HG03354 (cell line): ENCODE measurements around the gene MACROD2.
"Not testable (repeated sequence)": the region's sequence is repeated elsewhere in the genome, so short reads cannot be mapped to it uniquely, and the experiment has no call there.

Experiments used
- ATAC-seq: cut with Tn5 transposase; IDR thresholded peaks from one replicate; pipeline ENCODE4 v1.9.1; 2021; ENCODE audit warnings: mild to moderate bottlenecking; ENCODE audit not compliant: unreplicated experiment, poor library complexity, severe bottlenecking

Gene MACROD2

DNA sequence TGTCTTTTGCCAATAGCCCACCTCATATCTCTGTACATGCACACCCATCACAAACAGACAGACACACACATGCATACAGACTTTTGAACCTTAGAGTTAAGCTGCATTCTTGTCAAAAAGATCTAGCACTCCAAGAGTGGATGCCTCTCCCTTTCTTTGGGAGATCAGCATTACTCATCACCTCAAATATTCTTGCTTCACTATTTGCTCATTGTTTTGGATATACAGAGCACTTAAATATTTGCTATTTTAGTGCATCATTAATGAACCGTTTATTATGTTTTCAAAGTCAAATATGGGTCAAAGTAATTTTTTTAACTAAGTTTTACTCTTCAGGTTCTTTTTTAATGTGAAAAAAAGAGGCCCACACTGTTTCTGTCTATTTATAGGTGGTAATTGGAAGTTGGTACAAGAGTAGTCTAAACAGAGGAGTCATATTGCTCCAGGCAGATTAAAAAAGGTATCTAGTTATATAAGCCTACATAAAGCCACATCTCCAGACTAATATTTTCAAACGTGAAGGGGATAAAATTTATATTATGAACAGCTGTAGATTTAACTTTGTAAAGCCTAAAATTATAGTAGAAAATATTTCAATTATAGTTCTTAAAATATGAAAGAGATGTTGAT is 239.5 kb downstream of the MACROD2 start:
- no peak for ATAC-seq

DNA sequence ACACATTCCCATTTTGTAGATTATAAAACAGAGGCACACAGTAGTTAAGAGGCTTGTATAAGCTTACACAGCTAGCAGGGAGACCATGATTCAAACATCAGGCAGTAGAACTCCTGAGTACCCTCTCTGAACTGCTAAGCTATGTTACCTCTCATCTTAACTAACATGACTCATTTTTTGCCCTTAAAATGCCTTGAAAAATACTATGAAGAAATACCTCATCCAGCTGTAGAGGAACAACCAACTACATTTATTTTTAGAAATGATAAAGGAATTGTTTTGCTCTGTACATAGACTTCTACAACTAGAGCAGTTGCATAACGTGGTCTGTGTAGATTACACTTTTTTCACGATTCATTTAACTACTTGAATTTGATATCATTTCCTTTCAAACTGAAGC is 240.0 kb downstream of the MACROD2 start:
- ATAC-seq = no peak

DNA sequence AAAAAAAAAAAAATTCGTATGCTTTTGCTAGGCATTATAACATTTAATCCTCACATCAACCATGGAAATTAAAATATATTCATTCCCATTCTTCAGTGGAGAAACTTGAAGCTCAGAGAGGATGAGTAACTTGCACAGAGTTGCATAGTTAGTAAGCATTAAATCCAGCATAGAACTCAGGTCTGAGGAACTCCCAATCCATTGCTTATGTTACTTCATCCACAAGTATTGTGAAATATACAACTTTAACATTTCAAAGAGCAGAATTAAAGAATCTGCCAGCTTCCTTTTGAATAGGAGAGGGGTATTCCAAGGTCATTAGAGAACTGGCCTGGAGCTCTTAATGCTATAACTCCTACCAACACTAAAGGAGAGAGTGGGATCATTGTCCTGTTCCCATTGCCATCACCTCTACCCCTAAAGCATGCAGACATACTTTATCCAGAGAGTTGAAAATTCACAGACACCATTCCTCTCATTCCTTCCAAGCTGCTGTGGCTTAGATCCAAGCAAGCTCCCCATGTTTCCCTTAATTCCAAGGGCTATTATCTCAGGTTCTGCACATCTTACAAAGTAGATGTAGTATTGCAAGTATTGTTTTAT is 250.2 kb downstream of the MACROD2 start:
- ATAC-seq = no peak

DNA sequence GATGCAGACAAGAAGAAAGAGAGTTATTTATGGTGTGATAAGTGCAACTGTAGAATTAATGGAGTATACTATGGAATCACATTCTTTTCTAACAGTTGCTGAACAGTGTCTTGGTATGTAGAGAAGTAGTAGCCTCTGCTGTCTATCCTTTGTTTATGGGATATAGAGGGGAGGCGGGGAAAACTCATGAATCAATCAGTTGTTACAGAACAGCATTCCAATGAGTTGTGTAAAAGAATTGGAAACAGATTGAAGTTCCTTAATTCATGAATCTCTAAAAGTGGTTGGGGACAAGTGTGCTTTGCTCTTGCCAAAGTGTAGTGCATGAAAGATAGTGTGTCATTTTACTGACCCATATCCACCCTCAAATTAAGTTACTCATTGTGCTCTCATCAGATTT is 264.4 kb downstream of the MACROD2 start:
- no peak for ATAC-seq

GRCh38 chr20:14260367-14260766 is 265.1 kb downstream of the MACROD2 start:
- ATAC-seq = no peak

- no peak for ATAC-seq
These were observed 269.6 kb downstream of the MACROD2 start for GRCh38 chr20:14264869-14265268.

DNA sequence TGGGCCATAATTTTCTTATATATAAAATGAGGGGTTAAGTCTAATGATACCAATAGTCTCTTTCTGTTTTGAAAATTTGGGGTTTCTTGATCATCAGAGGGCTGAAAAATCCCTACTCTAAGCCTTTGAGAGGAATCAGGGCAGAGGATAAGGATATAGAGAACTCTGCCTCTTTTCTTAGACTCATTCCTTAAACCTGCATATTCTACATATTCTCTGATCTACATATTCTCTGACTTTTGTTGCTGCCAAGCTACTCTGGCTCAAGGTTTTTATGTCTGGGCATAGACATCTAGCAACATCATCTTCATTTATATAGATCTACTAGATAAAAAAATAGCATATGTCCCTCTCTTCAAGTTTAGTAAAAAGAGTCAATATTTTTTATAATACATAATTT is 270.9 kb downstream of the MACROD2 start:
- ATAC-seq = no peak

- ATAC-seq = not testable (repeated sequence)
These were observed 275.4 kb downstream of the MACROD2 start for GRCh38 chr20:14270751-14271150.

- no peak for ATAC-seq
These were observed 286.8 kb downstream of the MACROD2 start for GRCh38 chr20:14282140-14282539.

DNA sequence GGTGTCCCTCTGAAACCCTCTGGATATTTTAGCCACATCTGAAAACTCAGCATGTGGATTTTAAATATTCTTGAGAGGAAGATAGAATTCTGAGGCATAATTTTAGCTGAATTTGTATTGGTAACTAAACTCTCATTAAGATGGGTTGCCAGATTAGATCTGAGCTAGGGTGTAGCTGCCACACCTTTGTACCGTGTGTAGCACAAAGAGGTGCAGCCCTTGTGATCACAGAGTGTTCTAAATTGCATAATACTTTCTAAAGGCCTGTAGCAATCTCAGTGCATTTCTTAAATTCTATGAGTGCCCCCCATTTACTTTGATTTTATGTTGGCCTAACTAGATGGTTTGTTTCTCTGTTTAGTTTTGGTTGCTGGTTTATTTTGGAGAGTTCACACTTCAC is 289.1 kb downstream of the MACROD2 start:
- no peak for ATAC-seq

DNA sequence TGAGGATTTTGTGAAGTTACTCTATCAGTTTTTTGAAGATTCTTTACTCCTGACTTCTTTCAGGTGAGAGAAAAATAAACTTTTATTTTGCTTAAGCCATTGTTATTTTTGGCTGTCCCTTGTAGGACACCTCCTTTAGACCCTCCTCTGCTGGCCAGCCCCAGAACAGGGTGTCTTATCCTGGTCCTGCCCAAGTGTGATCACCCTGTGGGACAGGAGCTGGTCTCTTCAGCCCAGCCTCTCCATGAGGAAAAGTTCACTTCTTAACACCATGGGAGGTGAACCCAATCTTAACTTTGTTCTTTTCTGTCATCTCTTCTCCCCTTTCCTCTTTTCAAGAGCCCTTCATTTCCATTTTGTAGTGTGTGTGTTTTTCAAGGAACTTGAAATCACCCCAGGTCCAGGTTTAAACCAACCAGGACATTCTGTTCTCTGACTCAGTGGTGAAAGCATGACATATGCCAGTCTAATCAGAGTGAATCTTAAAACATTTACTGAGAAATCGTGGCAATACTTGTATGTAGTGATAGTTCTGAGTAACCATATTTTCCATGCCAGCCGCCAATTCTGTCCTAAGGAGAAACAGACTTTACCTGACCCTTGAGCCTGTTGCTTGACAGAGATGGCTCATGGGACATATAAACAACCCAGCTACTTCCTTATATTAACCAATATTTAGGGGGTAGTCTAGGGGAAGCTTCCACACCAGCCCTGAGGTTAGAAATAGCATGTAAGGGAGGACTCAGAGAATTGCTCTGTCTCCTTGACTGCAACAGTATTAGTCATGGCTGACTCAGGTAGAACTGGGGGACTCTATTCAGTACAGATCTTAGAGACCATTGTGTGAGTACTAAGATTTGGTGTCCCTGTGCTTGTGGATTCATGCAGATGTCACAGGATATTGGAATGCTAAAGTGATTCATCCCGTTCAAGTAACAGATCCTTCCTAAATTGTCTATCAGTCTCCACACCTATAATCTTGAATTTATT is 293.3 kb downstream of the MACROD2 start:
- no peak for ATAC-seq

- ATAC-seq = no peak
These were observed 296.2 kb downstream of the MACROD2 start for GRCh38 chr20:14291502-14291901.

DNA sequence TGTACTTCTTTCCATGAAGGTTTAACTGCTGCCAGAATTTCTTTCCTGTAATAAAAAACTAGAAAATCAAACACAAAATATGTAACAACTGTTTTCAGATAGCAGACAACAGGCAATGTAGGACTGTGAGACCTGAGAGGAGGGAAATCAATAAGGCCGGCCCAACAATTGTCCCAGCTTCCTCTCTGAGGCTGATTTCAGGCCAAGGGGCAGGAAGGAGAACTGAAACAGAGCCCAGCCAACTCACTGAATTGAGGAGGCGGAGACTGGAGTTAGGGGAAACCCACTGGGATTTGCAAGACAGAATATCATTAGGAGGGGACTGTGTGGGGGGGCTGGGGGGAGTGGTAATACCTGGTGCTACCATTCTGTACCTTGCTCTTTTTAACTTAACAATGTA is 299.9 kb downstream of the MACROD2 start:
- no peak for ATAC-seq

GRCh38 chr20:14295770-14296309 is 300.5 kb downstream of the MACROD2 start:
- ATAC-seq = no peak

DNA sequence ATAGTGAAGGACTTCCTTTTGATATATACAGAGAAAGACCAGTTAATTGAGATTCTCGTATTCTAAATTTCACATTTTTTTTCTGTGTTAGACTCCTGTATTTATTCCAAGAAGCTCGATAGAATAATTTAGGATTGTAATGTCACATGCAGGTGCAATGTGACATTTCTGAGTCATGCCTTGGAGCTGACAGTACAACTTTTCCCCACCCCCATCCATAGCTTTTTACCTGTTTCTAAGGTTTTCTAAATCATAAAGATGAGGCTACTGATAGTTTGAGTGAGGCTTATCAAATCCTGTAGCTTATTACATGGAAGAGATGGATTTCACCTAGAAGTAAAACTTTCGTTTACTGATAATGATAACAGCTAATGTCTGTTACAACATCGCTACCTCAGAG is 304.5 kb downstream of the MACROD2 start:
- ATAC-seq = no peak

GRCh38 chr20:14303106-14303505 is 307.8 kb downstream of the MACROD2 start:
- no peak for ATAC-seq

DNA sequence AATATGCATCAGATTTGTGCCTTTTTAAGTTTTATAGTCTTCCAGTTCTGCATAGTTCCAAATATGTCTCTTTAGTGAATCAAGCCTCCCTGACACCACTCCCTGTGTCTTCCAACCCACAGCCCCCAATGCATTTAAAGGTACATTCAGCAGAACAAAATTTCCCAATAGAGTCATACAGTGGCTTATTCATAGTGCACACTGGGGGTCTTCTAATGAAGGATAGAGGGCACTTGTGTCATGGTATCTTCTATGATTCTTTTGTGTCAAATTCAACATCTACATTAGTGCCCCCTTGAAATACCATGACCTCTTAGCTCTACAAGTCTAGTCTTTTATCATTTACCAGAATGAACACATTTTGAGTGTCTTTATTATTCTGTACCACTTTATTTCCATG is 308.3 kb downstream of the MACROD2 start:
- ATAC-seq = no peak

- no peak for ATAC-seq
These were observed 309.2 kb downstream of the MACROD2 start for GRCh38 chr20:14304472-14304871.

DNA sequence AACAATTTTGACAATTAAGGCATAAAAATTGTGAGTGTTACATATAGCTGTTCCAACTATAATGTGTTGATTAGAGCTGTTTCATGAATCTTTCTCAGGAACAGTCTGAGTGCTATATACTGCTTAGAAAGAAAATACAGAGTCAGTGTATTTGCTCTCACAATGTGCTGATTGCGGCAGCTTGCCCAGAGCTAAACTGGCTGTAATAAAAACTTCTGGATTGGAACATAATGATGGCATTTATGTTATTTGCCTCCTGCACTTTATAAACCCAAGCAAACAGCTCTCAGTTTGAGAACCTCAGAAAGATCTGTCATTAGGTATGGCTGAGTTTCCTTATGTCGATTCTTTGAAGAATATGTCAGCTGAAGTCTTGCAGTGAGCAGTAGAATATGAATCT is 312.6 kb downstream of the MACROD2 start:
- ATAC-seq = no peak

GRCh38 chr20:14310977-14311627 is 315.8 kb downstream of the MACROD2 start:
- ATAC-seq = no peak
